ENCODE results near the gene DENND1C. TPM values are rescaled to one million over a fixed set of nuclear protein-coding genes. Genes with fewer than 3 reads are reported as not detected.

Gene DENND1C
- total RNA-seq, 2 experiments from 2014 or later: 111 to 118 TPM

- H3K27ac Mint-ChIP-seq: no peak overlapping the region
- intact Hi-C loops (cut with DNase I, micrococcal nuclease): no loop called here
- no peak for DNase-seq
Observed at GRCh38 chr19:6440905-6441304, 40.7 kb downstream of the DENND1C start.

GRCh38 chr19:6439743-6440142 is 41.8 kb downstream of the DENND1C start:
- Mint-ChIP-seq H3K4me1 (ENCODE audit: low read depth) (no peaks in the 10 kb centered on the region), H3K27ac (no peak overlapping the region), H3K36me3 (ENCODE audit: low read depth) (no peaks in the 10 kb centered on the region), H3K27me3 (no peaks in the 10 kb centered on the region), H3K9me3 (no peaks in the 10 kb centered on the region), H3K4me3 (no peak overlapping the region)
- DNase-seq (no peak), ATAC-seq (ENCODE audit: poor library complexity) (no peak)
- no peaks in the 10 kb centered on the region for H3K27me3 ChIP-seq (ENCODE audit: control insufficient read depth in 1 of 2, insufficient read depth in 2 of 2, low read length in 2 of 2)
- no peak overlapping the region for H3K27ac ChIP-seq (ENCODE audit: low read depth in 1 of 2, low read length in 2 of 2)
- H3K4me3 ChIP-seq (ENCODE audit: low read length): no peak overlapping the region
- CTCF ChIA-PET: no interaction called here
- no peaks in the 10 kb centered on the region for H3K9me3 ChIP-seq (ENCODE audit: control insufficient read depth in 1 of 2, insufficient read depth in 1 of 2, low read length in 2 of 2)
- H3K4me1 ChIP-seq (ENCODE audit: insufficient read depth, low read length): no peaks in the 10 kb centered on the region
- intact Hi-C loops (cut with DNase I, micrococcal nuclease): no loop called here
- POLR2A ChIA-PET: no interaction called here
- H3K36me3 ChIP-seq (ENCODE audit: insufficient read depth, low read length): no peaks in the 10 kb centered on the region
- no peak for TF ChIP-seq CTCF (IDR thresholded peaks at IDR 0.05)

More at GRCh38 chr19:6440905-6441304, 40.7 kb downstream of the DENND1C start:
- H3K27me3 Mint-ChIP-seq: no peaks in the 10 kb centered on the region
- no peak overlapping the region for H3K4me3 ChIP-seq (ENCODE audit: low read length)
- TF ChIP-seq CTCF (IDR thresholded peaks at IDR 0.05): no peak
- no peaks in the 10 kb centered on the region for H3K4me1 Mint-ChIP-seq (ENCODE audit: low read depth)
- peaks cover 6% of the 10 kb centered on the region for H3K36me3 Mint-ChIP-seq (ENCODE audit: low read depth)
- no peak overlapping the region for H3K27ac ChIP-seq (ENCODE audit: low read depth in 1 of 2, low read length in 2 of 2)
- H3K4me1 ChIP-seq (ENCODE audit: insufficient read depth, low read length): no peaks in the 10 kb centered on the region
- no peak for ATAC-seq (ENCODE audit: poor library complexity)
- ChIA-PET POLR2A (interaction anchor here (0.6 kb wide), 1 partner anchor 49 kb away, joined by 3 read pairs; no protein-coding TSS in a partner anchor), CTCF (no interaction called here)
- no peaks in the 10 kb centered on the region for H3K9me3 Mint-ChIP-seq
- no peaks in the 10 kb centered on the region for H3K27me3 ChIP-seq (ENCODE audit: control insufficient read depth in 1 of 2, insufficient read depth in 2 of 2, low read length in 2 of 2)
- H3K36me3 ChIP-seq (ENCODE audit: insufficient read depth, low read length): no peaks in the 10 kb centered on the region
- H3K9me3 ChIP-seq (ENCODE audit: control insufficient read depth in 1 of 2, insufficient read depth in 1 of 2, low read length in 2 of 2): no peaks in the 10 kb centered on the region
- H3K4me3 Mint-ChIP-seq: no peak overlapping the region

GRCh38 chr19:6433663-6434062 is 47.9 kb downstream of the DENND1C start, which contains the start of gene SLC25A41:
Gene SLC25A41, minus strand, starts transcription at chr19:6433763. Its CDS starts 70 bp downstream, at chr19:6433693.
- Mint-ChIP-seq H3K4me1 (ENCODE audit: low read depth) (peaks cover 5% of the 10 kb centered on the region), H3K27ac (no peak within 1 kb of the TSS), H3K36me3 (ENCODE audit: low read depth) (no peaks in the 10 kb centered on the region), H3K9me3 (no peaks in the 10 kb centered on the region), H3K27me3 (no peaks in the 10 kb centered on the region), H3K4me3 (no peak within 1 kb of the TSS)
- ATAC-seq (ENCODE audit: poor library complexity) (no peak), DNase-seq (no peak)
- ChIA-PET POLR2A (no interaction called here), CTCF (no interaction called here)
- no peak within 1 kb of the TSS for H3K4me3 ChIP-seq (ENCODE audit: low read length)
- no peaks in the 10 kb centered on the region for H3K27me3 ChIP-seq (ENCODE audit: control insufficient read depth in 1 of 2, insufficient read depth in 2 of 2, low read length in 2 of 2)
- no peak for TF ChIP-seq CTCF (IDR thresholded peaks at IDR 0.05)
- H3K4me1 ChIP-seq (ENCODE audit: insufficient read depth, low read length): peaks cover 5% of the 10 kb centered on the region
- no peaks in the 10 kb centered on the region for H3K9me3 ChIP-seq (ENCODE audit: control insufficient read depth in 1 of 2, insufficient read depth in 1 of 2, low read length in 2 of 2)
- no peaks in the 10 kb centered on the region for H3K36me3 ChIP-seq (ENCODE audit: insufficient read depth, low read length)
- no peak within 1 kb of the TSS for H3K27ac ChIP-seq (ENCODE audit: low read depth in 1 of 2, low read length in 2 of 2)
- intact Hi-C loops (cut with DNase I, micrococcal nuclease): no loop called here

Measured in CD4-positive, alpha-beta T cell (primary cell).